HG03457 (cell line): ENCODE data around the gene NGB.
"Not testable (repeated sequence)": the region's sequence is repeated elsewhere in the genome, so short reads cannot be mapped to it uniquely, and the experiment has no call there.

Experiments used
- ATAC-seq: cut with Tn5 transposase; IDR thresholded peaks from one replicate; pipeline ENCODE4 v1.9.1; 2021; ENCODE audit warnings: moderate number of reproducible peaks; ENCODE audit not compliant: unreplicated experiment

NGB gene

GRCh38 chr14:77296906-77297305 is 25.9 kb upstream of the NGB start:
- ATAC-seq = no peak

DNA sequence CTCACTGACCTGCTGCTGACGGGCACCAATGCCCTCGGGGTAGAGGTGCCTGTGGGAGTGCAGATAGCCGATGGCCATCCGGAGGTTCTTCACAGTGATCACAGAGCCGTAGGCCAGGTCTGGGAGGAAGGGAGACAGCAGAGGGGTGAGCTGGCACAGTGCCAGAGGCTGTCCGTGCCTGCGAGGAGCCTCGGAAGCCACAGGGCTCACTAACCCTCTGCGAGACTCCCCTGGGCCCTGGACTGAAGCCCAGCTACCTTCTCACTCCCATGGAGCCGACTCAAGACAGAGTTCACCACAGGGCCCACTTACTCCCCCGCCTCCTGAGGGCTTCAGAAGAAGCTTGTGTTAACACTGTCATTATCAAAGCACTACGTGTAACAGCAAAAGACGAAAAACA is 25.1 kb upstream of the NGB start:
- ATAC-seq = no peak

GRCh38 chr14:77290705-77291104 is 19.7 kb upstream of the NGB start:
- no peak for ATAC-seq

DNA sequence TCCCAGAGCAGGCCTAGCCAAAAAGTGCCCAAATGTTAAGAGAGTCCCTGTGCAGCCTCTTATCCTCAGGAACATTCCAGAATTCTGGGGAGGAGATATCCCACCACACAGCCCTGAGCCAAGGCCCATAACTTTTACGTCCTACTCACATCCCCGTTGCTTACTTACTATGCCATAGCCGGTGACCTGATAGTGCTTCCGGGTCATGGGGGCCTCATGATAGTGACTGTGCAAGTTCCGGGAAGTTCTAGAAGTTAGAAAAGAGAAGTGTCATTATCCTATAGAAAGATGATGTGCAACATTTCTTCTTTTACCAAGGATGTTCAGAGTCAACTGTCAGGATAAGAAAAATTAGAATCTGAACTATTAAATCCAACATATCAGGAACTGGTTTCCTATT is 15.6 kb upstream of the NGB start:
- ATAC-seq = no peak

DNA sequence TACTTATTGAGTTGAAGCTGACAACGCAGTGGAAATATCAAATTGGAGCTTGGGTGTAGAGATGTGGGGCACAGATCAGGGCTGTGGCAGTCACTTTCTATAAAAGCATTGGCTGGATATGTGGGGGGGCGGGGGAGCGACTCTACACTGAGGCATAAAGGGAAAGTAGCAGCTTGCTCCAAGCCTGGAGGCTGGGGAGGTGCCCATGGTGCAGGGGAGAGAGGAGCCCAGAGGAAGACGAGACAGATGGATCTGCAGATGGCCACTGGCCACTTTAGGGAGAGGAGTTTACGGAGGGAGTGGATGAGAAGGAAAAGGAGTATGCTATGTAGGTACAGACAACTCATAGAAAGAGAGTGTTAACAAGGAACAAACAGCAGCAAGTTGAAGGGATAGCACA is 13.5 kb upstream of the NGB start:
- ATAC-seq = no peak

DNA sequence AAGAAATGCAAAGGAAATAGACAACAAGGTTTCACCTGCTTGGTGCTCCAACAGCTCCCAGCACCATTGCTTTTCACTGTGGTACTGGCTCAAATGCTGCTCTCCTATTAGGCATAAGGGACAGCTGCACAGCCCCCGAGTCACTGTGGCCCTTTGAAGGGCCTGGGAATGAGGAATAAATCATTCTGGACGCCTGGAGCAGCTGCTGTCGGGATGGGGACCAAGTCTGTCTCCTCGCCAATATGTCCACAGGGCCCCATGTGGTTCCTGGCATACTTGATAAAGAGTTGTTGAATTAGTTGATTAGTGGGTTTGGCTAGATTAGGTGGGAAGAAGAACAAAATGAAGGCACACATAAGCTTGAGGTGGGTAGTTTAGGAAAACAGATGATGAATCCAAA is 13.1 kb upstream of the NGB start:
- ATAC-seq = no peak

- no peak for ATAC-seq
Observed at GRCh38 chr14:77281852-77282410, 10.9 kb upstream of the NGB start.

DNA sequence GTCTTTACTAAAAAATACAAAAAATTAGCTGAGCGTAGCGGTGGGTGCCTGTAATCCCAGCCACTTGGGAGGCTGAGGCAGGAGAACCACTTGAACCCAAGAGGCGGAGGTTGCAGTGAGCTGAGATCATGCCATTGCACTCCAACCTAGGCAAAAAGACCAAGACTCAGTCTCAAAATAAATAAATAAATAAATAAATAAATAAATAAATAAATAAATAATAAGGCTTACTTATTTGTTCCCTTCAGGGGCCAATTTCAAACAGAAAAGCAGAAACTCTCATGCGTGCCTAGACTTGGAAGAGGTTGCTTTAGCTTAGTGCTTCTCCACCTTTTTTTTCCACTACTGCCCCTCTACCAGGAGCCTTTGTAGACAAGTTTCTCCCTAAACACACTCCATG is 9.9 kb upstream of the NGB start:
- ATAC-seq = not testable (repeated sequence)

DNA sequence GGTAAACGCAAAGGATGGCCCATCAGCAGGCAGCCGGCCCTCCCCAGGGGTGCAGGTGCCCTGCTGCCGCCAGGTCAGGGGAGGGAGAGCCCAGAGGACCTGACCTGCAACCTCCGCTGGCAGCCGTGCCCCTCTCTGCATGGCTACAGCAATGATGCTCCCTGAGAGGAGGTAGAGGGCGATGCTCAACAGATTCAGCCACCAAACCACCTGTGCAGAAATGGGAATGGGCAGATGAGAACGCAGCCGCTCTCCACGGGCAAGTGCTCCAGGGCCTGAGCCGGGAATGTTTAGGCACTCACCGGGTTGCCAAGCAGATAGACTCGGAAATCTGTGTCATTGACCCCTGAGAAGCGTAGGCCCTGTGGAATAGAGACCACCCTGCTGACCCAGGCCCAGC is 8.7 kb upstream of the NGB start:
- ATAC-seq = no peak

- ATAC-seq = no peak
Observed at GRCh38 chr14:77278461-77279230, 7.6 kb upstream of the NGB start.

DNA sequence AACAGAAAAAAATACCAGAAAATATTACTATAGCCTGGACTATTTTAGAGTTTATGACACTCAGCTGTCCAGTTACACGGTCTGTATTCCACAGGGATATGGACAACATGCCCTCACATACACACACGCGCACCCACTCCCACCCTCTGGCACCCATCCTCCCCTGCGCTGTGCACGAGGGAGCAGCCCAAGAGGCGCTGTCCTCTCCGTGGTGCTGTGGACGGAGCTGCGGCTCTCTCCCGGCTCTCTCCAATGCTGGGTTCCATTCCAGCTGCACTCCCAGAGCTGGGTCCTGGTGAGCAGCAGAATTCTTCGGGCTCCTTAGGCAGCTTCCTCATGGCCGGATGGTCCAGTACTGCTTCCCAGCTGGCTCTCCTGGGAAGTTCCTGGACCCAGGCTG is 6.0 kb upstream of the NGB start:
- no peak for ATAC-seq

GRCh38 chr14:77276295-77276935 is 5.4 kb upstream of the NGB start:
- no peak for ATAC-seq

DNA sequence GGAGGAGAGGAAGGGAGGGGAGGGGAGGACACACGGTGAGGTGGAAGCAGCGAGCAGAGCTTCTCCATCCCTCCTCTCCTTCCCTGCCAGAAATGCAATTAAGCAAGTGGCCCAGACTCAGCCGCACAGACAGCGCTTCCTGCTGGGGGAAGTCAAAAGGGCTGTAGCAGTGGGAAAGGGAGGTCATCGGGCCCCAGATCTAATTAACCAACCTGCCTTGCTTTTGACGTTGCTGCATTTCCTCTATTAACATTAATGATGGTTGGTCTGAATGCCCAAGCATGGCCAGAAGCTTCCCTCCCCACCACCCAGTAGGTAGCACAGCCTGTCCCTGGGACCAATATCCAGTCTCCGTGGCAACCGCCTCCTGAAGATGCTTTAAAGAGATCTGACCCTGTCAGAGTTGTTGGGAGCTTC is 4.6 kb upstream of the NGB start:
- ATAC-seq = no peak

DNA sequence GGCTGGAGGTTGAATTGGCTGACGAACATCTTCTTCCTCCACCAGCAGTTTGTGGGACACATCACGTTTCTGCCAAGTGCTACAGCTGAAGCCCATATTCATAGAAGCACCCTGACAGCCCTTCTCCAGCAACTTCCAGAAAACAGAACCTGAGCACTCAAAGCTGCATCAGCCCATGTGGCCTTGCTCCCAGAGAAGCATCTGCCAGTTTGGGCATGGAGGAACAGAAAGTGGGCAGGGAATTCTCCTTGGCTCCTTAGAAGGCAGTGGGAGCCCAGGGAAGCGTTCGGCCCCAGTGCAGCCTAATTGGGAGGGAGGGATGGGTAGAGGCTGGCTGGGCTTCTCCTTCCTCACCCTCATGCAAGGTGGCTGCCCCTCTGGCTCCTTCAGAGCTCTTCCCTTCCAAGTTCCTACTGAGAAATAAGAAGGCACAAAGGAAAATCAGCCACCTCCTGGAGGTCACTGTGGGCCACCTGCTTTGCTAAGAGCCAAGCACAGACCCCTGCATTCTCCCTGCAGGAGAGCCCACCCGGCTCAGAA is 4.1 kb upstream of the NGB start:
- no peak for ATAC-seq

- ATAC-seq = no peak
Observed at GRCh38 chr14:77273796-77274195, 2.8 kb upstream of the NGB start.

- no peak for ATAC-seq
Observed at GRCh38 chr14:77272261-77272660, 1.3 kb upstream of the NGB start.

DNA sequence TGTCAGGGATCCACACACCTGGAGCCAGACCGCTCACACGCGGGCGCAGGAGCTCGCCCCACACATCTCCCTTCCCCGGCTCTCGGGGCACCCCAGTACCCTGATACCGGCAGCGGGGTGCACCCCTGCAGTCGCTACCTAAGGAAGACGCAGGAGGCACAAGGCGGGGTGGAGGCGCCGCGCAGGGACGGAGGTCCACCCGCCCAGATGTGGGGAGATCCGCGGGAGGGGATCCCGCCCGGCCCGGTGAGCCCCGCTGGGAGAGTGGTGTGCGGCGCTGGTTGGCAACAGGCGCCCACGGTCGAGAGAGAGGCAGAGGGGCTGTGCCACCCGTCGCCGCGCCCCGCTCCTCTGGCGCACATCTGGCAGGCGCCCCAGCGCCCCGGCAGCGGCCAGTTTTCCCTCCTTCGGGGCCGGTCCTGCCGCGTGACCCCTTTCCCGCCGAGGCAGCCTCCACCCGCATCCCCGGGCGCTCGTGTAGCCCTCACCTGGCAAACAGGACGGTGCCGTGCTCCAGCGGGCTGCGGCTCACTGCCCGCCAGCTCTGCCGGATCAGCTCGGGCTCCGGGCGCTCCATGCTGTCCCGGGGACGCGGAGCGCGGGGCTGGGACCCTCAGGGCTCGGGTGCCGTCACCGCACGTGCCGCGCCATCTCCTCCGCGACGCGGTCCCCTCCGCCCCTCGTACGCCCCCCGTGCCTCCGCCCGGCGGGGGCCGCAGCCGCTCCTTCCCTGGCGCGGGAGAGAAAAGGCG is 469 bp downstream of the NGB start:
- ATAC-seq = no peak

GRCh38 chr14:77268989-77269600 is 1.9 kb downstream of the NGB start:
- ATAC-seq = no peak

- ATAC-seq = no peak
Observed at GRCh38 chr14:77267937-77268699, 2.9 kb downstream of the NGB start.

DNA sequence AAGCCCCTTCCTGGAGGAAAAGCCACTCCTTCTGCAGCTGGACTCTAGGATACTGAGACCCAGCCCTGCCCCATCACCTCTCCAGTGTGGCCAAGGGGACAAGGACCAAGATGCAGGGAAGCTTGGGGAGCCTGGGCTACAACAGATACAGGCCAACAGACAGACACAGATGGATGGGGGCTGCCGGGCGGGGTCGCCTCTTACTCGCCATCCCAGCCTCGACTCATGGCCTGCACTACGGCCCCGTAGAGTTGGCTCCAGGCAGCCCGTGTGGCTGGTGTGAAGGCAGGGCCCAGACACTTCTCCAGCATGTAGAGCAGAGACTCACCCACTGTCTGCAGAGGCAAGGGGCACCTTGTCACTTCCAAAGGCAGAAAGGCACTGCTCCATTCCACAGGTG is 4.7 kb downstream of the NGB start:
- ATAC-seq = no peak
